Stimulated activated CD8-positive, alpha-beta memory T cell treated with anti-CD3 and anti-CD28 coated beads, Interleukin-12 subunit alpha, Interleukin-12 subunit beta, amount 100 ng/mL, for 1 hour (primary cell): ENCODE measurements around the gene UTP14C.
"Not testable (repeated sequence)": the region's sequence is repeated elsewhere in the genome, so short reads cannot be mapped to it uniquely, and the experiment has no call there.

Experiments
- DNase-seq: peaks from one replicate; pipeline ENCODE4 v3.0.0-alpha.2; 2020; ENCODE audit warnings: low read depth

Gene UTP14C, protein sequence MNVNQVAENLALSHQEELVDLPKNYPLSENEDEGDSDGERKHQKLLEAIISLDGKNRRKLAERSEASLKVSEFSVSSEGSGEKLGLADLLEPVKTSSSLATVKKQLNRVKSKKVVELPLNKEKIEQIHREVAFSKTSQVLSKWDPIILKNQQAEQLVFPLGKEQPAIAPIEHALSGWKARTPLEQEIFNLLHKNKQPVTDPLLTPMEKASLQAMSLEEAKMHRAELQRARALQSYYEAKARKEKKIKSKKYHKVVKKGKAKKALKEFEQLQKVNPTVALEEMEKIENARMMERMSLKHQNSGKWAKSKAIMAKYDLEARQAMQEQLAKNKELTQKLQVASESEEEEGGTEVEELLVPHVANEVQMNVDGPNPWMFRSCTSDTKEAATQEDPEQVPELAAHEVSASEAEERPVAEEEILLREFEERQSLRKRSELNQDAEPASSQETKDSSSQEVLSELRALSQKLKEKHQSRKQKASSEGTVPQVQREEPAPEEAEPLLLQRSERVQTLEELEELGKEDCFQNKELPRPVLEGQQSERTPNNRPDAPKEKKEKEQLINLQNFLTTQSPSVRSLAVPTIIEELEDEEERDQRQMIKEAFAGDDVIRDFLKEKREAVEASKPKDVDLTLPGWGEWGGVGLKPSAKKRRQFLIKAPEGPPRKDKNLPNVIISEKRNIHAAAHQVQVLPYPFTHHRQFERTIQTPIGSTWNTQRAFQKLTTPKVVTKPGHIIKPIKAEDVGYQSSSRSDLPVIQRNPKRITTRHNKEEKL

DNA sequence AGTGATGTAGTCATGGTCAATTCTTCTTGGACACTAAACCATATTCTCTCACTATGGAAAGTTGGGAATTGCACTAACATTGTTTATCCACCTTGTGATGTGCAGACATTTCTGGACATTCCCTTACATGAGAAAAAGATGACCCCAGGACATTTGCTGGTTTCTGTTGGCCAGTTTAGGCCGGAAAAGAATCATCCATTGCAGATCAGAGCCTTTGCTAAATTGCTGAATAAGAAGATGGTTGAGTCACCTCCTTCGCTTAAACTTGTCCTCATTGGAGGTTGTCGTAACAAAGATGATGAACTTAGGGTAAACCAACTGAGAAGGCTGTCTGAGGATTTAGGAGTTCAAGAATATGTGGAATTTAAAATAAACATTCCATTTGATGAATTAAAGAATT, at the start of gene UTP14C:
UTP14C (plus strand) TSS at position 211 of the 400 bp plus-strand sequence. CDS start 4,114 bp downstream, outside the sequence.
- no peak for DNase-seq

DNA sequence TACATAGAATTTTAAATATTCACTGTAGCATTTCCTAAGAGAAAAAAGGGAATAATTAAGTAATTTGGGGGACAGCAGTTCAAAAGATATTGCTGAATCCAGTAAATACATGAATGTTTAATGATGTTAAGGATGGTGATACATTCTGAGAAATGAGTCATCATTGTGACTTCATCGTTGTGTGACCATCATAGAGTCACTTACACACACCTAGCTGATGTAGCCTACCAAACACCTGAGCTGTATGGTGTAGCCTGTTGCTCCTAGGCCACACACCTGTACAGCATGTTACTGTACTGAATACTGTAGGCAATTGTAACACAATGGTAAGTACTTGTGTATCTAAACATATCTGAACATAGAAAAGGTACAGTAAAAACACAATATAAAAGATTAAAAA, 48.1 kb upstream of the UTP14C start:
- DNase-seq, result no peak

DNA sequence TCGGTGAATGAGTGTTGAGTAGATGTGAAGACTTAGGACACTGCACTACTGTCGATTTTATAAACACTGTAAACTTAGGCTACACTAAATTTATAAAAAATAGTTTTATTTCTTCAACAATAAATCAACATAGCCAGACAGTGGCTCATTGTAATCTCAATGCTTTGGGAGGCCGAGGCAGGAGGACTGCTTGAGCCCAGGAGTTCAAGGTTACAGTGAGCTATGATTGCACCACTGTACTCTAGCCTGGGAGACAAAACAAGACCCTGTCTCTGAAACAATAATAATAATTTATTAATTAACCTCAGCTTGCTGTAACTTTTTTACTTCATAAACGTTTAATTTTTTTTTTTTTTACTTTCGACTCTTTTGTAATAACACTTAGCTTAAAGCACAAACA, 47.6 kb upstream of the UTP14C start:
- no peak for DNase-seq

DNA sequence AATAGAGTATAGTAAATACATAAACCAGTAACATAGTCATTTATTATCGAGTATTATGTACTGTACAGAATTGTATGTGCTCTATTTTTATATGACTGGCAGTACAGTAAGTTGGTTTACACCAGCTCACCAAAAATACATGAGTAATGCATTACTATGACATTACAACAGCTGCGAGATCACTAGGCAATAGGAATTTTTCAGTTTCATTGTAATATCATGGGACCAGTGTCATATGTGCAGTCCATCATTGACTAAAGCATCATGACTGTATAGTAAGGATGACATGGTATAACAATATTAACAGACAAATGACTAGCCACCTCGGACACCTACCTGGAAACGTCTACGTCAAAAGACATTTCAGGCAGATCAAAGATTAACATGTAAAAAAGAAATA, 46.9 kb upstream of the UTP14C start:
- DNase-seq, result no peak

DNA sequence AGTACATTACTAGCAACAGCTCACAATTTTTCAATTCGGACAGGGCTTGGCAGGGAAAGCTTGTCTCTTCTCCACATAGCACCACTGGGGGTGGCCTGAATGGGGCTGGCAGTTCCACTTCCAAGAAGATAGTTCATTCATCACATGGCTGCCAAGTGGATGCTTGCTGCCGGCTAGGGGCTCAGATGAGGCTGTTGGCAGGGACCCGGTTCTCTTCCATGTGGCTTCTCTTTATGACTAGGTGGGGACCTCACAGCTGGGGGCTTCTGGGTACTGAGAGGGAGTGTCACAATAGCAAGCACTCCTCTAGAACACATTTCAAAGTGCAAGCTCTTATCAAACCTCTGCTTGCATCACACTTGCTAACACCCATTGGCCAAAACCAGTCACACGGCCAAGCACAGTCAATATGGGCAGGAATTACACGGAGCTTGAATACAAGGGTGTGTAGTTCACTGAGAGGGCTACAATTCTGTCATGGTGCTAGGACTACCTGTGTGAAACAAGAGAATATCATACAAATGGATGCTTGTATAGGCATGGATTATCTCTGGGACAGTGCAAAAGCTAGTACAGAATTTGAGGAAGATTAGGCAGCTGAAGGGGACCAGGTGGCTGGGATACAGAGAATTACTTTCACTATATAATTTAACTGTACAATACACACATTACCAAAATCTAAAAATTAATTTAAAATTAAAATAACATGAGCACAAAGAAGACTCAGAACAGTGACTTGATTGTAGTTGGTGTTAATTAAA, 45.5 kb upstream of the UTP14C start:
- DNase-seq, result no peak

DNA sequence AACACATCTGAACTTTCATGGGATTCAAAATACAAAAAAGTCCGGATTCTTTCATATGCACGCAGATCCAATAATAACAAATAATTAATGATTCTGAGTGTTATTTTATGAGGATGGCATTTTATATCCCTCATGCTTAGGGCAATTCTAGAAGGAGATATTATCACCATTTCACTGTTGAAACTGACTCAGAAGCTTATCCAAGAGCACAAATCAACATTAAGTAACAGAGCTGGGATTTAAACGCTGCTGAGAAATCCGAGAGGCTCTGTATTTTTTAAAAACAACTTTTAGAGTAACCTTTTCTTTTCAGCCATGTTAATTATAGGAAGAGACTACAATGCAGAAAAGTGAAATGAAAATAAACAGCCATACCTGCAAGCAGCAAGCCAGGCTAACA, 43.6 kb upstream of the UTP14C start:
- DNase-seq, result no peak

- DNase-seq, result no peak
These were observed 43.1 kb upstream of the UTP14C start for GRCh38 chr13:51981355-51981754.

GRCh38 chr13:51983292-51983691, 41.2 kb upstream of the UTP14C start:
- not testable (repeated sequence) for DNase-seq

GRCh38 chr13:51984904-51985303, 39.6 kb upstream of the UTP14C start:
- DNase-seq, result not testable (repeated sequence)

DNA sequence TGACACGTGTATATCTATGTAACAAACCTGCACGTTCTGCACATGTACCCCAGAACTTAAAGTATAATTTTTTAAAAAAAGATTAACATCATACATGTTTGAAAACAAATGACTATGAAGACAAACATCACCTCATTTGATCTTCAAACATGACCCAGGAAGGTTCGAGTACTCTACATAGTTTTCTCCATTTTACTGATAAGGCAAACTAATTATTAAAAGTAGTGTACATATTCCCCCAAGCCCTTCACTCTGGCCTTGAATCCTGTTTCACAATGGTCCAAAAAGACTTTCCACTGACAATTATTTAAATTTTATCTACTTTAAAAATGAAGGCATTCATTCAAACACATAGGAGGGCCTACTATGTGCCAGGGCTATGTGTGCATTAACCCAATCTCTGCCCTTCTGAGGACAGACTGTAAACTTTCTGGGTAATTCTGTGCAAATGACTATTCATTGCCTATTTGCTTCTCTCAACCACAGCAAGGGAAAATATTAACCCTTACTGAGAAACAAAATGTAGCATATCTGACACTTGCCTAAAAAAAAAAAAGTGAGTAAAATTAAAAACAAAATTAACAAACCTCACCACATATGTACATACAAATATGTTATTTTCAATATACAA, 35.4 kb upstream of the UTP14C start:
- no peak for DNase-seq

DNA sequence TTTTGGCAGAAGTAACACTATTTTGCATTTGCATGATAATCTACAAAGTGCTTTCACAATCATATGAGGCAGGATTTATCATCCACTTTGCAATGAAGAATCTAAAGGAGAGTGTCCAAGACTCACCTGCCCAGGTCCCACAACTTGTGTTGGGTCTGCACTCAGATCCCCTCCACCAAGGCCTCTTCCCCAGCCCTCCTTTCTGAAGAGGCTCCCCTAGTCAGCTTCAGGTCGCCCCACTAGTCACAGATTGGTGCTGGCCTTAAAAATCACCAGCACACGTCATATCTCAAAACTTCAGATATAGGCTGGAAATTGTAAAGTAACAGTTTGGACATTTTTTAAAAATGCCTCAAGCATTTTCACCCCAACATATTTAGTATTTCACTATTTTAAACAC, 30.8 kb upstream of the UTP14C start:
- DNase-seq, result no peak

DNA sequence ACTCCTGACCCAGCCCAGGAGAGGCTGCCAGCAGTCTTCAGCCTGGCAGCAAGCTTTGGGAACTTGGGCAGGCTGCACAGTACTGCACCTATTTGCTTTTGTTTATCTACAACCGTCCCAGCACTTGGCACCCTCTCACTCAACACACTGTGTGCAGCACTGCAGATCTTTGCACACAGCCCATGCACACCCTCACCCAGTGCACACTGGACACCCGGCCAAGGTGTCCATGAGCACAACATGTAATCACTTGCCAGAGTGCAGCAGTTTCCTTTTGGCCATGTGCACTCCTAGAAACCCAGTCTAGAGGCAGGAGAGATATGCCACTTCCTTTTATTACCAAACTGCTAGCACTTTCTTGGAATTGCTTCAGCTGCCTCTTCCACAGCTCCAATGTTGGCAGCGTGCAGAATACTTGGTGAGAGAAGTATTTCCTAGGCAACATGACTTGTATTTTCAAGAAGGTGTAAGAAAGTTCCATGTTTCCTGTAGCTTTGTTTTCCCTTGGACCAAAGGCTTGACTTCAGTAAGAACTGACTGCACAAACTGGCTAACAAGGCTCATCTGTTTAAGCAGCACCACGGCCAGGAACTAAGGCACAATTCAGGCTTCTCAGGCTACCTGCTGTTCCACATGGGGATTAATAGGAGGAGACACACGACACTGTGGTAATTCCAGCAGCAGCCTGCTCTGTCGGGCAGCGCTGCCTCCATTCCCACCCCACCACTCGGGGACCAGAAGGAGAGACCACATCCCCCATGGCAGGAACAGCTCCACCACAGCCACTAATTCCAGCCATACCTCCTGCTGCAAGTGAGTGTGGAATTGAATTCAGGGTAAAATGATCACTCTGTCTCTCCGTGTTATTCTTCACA, 28.6 kb upstream of the UTP14C start:
- no peak for DNase-seq

GRCh38 chr13:51996641-51997040, 27.9 kb upstream of the UTP14C start:
- no peak for DNase-seq

GRCh38 chr13:51997186-51997585, 27.3 kb upstream of the UTP14C start:
- DNase-seq, result no peak

- DNase-seq, result no peak
These were observed 26.7 kb upstream of the UTP14C start for GRCh38 chr13:51997641-51998330.

DNA sequence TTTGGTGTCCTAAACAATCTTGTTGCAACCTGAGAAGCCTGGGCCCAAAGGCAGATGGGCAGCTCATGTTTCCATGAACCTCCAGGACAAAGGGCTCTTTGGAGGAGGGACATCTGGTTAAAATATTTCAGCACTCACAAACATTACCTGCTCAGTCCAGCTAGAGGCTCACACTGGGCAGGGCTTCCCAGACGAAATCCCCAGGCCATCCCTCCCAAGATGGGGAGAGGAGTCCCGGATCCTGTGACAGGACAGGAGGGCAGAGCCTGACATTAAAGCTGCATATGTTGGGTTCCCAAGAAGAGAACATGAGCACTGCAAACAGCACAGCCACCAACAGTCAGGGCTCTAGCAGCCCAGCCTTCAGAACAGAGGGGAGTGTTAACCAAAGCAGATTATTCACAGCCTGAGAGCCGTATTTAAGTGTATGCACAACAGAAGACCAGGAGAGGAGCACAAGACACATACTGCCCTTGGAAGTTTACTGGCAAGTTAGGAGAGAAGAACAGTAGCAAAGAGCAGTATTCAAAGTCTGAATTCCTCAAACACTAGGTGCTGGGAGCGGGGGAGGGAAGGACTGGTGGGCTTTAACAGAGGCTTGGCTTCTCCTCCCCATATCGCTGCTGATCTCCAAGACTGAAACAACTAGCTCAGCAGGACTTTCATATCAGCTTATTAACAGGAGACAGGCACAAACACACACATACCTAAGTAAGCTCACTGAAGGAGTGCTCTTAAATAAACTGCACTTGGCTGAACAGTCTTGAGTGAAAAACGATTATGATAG, 25.6 kb upstream of the UTP14C start:
- DNase-seq, result no peak

- no peak for DNase-seq
These were observed 25.0 kb upstream of the UTP14C start for GRCh38 chr13:51999510-51999911.

DNA sequence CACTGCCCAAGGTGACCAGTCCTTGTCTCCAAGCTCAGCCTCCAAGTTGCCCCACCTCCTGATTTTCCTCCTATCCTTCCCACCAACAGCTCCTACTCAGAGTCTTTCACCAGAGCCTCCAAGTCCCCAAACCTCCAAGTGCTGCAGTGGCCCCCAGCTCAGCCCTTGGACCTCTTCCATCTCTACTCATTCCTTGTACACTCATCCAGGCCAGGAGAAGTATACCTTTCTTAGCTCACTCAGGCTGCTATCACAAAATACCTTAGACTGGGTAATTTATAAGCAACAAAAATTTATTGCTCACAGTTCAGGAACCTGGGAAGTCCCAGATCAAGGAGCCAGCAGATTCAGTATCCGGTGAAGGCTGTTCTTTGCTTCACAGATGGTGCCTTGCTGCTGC, 24.6 kb upstream of the UTP14C start:
- DNase-seq, result no peak

DNA sequence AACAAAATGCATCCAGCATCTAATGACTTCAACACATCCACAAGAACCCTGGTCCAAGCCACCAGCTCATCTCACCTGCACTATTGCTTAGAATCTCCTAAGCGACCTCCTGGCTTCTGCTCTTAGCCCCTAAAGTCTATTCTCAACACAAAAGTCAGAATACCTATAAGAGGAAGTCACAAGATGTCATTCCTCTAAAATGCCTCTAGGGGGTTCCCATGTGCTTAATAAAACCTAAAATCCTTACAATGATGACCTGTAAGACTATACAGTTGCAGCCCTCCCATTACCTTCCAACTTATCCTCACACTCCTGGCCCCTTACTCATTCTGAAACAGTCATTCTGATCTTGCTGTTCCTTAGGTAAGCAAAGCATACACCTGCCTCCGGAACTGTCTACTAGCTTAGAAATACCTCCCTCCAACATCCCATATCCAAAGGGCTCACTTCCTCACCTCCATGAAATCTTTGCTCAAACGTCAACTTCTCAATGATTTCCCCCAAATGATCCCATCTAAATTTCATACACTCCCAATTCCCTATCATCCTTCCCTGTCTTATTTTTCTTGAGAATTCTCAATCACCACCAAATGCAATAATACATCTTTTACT, 23.3 kb upstream of the UTP14C start:
- no peak for DNase-seq
